ENCODE data around the gene SRP68.
"Not testable (repeated sequence)": the region's sequence is repeated elsewhere in the genome, so short reads cannot be mapped to it uniquely, and the experiment has no call there.

Gene SRP68

DNA sequence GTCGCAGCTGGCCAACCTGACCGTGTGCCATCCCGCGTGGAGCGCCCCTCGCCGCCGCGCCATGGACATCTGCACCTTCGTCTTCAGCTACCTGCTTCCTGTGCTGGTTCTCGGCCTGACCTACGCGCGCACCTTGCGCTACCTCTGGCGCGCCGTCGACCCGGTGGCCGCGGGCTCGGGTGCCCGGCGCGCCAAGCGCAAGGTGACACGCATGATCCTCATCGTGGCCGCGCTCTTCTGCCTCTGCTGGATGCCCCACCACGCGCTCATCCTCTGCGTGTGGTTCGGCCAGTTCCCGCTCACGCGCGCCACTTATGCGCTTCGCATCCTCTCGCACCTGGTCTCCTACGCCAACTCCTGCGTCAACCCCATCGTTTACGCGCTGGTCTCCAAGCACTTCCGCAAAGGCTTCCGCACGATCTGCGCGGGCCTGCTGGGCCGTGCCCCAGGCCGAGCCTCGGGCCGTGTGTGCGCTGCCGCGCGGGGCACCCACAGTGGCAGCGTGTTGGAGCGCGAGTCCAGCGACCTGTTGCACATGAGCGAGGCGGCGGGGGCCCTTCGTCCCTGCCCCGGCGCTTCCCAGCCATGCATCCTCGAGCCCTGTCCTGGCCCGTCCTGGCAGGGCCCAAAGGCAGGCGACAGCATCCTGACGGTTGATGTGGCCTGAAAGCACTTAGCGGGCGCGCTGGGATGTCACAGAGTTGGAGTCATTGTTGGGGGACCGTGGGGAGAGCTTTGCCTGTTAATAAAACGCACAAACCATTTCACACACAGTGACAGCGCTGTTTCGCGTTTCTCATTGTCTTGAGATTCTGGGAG lies 4.7 kb upstream of the SRP68 start:
- peak; percentile 28 for DNase-seq

- DNase-seq = no peak
Observed at GRCh38 chr17:76076146-76076764, 3.9 kb upstream of the SRP68 start.

DNA sequence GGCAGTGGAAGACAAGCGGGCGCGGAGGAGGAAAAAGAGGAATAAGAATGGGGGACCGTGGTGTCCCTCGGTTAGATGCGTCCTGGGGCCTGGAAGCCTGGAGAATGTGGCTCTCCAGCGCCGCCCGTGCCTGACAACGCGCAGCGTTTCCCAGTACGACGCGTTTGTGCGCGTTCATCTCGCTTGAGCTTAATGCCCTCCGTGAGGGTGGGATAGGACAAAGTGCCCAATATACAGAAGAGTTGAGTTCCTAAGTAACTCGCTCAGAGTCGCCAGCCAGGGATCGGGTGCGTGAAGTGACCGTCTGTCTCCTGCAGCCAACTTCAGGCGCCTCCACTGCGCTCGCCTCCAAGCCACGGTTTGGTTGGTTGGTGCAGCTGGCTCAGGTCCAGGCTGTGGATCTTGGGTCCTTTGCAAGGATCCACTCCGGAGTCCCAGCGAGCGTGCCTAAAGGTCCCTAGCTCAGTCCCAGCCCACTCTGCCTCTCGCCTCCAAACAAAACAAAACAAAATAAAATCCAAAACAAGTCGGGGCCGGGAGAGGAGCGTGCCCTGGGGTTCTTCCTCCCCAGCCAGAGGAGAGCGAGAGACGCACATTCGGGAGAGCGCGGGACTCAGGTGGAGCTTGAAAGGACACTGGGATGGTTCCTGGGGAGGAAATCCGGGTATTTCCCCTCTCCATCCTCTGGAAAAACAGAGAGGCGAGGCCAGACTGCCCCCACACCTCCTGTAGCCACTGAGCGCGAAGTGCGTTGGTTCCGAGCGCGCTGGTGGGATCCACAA lies 3.2 kb upstream of the SRP68 start:
- no peak for DNase-seq

DNA sequence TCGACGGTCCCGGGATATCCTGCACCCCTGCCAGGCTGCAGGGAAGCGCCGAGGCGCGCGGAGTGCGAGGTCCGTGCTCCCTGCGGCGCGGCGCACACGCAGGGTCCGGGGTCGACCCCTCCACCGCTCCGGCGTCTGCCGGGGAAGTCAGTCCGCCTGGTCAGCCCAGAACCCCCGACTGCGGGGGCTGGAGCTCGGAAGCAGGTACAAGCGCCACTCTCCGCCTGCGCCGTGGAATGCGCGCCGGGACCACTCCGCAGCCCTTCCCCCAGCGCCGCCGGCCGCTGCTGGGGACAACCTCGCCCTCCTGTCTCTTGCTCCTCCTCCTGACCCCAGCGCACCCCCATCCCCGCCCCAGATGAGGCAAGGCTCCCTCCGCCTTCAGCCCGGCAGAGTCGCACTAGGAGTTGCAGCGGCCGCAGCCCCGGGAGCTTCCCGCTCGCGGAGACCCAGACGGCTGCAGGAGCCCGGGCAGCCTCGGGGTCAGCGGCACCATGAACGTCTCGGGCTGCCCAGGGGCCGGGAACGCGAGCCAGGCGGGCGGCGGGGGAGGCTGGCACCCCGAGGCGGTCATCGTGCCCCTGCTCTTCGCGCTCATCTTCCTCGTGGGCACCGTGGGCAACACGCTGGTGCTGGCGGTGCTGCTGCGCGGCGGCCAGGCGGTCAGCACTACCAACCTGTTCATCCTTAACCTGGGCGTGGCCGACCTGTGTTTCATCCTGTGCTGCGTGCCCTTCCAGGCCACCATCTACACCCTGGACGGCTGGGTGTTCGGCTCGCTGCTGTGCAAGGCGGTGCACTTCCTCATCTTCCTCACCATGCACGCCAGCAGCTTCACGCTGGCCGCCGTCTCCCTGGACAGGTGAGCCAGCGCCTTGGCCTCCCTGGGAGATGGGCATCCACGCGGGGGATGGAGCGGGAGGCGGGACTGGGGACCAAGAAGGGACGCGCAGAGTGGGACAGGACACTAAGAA lies 2.4 kb upstream of the SRP68 start, which contains the start of gene GALR2:
Gene GALR2 (plus strand): TSS at position 392 of the 974 bp plus-strand sequence. CDS start 103 bp downstream, at position 495.
- peak; percentile 27 for DNase-seq

DNA sequence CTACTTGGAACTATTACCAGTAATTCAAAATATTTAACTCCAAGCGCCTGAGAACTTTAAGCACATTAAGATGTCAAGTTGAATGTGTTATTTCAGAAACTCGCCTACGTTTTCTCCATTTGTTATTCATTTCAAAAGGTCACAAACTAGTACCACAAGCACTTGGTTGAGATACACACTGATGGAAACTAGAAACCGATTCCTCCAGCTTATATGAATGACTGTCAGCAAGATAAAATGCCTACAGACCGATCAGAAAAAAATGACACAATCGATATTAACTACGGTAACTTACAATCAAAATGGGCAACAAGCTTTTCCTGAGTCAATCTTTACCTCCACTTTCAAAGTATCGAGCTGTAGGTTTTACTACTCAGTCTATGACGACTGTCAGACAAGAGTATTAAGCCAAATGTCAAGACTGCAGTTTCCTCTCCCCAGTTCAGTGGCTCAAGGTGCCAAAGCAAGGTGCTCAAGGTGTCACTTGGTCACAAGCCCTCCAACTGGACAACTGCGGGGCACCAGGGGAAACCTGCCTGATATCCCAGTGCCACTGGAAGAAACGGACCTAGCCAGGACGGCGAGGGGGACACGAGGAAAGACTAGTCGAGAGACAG lies 678 bp downstream of the SRP68 start:
- no peak for DNase-seq

- DNase-seq = no peak
Observed at GRCh38 chr17:76065775-76066174, 6.5 kb downstream of the SRP68 start.

- no peak for DNase-seq
Observed at GRCh38 chr17:76063875-76064546, 8.3 kb downstream of the SRP68 start.

DNA sequence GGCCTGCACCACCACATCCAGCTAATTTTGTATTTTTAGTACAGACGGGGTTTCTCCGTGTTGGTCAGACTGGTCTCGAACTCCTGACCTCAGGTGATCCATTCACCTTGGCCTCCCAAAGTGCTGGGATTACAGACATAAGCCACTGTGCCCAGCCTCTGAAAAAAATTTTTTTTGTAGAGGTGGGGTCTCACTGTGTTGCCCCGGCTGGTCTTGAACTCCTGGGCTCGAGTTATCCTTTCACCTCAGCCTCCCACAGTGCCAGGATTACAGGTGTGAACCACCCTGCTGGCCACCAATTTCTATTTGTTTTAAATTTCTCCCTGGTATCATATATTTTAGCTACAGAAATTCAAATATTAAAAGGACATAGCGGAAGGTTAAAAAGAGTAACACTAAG lies 14.1 kb downstream of the SRP68 start:
- not testable (repeated sequence) for DNase-seq

DNA sequence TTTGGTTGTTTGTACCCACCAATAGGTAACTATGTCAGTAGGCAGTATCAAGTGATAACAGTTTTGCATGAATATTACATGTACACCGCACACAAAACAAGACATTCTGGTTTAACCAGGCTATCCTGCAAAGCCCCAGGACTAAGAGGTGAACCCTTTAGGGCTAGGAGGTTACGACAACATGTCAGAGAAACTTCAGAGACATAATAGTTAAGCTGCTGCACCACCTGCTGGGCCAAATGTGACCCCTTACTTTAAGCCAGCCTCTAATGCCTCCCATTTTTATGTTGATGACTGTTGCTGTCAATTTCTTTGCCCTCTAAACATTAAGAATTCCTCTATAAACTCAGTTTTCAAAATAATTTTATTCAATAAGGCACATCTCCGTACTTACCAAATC lies 15.4 kb downstream of the SRP68 start:
- no peak for DNase-seq

DNA sequence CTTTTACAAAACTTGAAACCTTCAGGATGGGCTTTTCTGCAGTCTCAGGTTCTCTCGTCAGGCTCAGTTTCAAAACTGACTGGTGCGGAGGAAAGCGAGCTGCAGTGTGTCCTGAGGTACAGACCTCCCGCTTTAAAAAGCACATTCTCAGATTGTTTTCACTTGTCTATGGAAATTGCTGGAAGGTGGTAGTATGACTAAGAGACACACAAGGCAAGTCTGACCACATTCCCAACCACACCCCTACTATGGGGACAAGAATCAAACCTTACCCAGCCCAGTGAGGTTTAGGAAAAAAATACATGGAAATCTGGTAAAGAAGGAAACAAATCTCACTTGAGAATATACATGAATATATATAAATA lies 18.2 kb downstream of the SRP68 start:
- no peak for DNase-seq

GRCh38 chr17:76053246-76054111 lies 18.8 kb downstream of the SRP68 start:
- no peak for DNase-seq

GRCh38 chr17:76051561-76051960 lies 20.8 kb downstream of the SRP68 start:
- no peak for DNase-seq

DNA sequence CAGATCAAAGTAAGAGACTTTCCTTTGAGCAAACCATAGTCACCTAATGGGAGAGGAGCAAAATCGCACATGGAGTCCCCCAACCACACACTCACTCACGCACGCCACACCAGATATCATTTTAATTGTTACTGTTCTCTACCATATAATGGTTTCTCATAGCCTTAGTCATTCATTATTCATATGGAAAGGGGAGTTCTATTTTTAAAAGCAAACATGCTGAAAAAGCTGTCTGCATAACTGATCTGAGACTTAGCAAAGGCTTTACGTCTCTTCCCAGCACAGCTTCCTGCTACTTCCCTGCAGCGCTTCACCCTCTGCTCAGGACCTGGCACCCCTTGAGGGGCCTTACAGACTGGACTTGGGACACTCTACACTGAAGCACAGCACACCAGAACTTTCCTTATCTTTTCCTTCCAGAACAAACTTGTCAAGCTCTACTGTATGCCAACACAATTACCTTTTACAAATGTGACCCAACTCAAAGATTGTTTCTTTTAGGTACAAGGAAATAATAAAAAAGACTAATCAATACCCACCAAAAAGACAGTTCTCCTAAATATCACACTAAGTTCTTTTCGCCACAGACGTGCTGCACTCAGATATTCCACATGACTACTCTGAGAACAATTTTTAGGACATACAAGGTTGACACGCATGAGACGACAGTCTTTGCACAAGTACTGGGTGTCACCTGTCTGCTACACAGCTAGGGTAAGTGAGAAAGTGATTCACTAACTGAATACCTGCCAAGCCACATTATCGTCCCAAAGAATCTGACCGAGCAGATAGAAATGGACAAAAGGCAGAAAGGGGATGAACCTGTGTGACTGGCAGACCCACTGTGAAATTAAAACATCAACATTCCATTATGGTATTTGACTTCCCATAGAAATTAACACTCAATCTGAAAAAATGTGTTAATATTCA lies 21.5 kb downstream of the SRP68 start:
- no peak for DNase-seq

GRCh38 chr17:76049836-76050537 lies 22.3 kb downstream of the SRP68 start:
- DNase-seq = no peak

GRCh38 chr17:76049239-76049638 lies 23.1 kb downstream of the SRP68 start:
- no peak for DNase-seq

GRCh38 chr17:76048711-76049110 lies 23.6 kb downstream of the SRP68 start:
- DNase-seq = no peak

GRCh38 chr17:76048025-76048605 lies 24.2 kb downstream of the SRP68 start:
- DNase-seq = no peak

DNA sequence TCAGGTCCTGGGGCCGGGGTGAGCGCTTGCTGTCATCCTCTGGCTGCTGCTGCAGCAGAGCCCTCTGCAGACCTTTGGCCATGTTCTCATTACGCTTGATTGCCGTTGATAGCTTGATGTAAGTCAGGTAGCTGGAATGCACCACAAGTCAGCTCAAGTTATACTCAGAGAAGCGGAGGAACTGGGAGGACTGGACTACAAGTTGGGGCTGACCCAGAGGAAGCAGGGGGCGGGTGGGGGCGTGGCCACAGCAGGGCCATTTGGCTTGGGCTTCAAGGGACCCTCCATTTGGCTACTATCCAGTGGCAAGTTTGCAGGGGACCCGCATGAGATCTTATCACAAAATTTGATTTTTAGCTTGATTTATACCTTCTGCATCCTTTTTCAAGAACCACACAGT lies 26.3 kb downstream of the SRP68 start:
- no peak for DNase-seq
